Measurements from ENCODE around the gene INPP5J. TPM values are rescaled to one million over a fixed set of nuclear protein-coding genes. Genes with fewer than 3 reads are reported as not detected.

INPP5J gene
- total RNA-seq, 2 experiments from 2014 or later = 0.59 to 0.69 TPM

GRCh38 chr22:31160328-31160978 lies 37.7 kb downstream of the INPP5J start:
- intact Hi-C loops (cut with DNase I, micrococcal nuclease) = loop anchor here in 1 of 2 experiments (2.0 to 5.0 kb wide), 4 partner anchors 52 to 592 kb away; partner anchors contain the start of genes DEPDC5, LIMK2, MORC2 and PATZ1
- POLR2A ChIA-PET = interaction anchor here (0.6 to 2.3 kb wide), 10 partner anchors 10 to 736 kb away, joined by 3 to 19 read pairs (median 4); partner anchors contain the start of genes LIMK2, MORC2, SELENOM and SLC35E4
- peak overlapping the region; percentile 69 to 94 for H3K27ac ChIP-seq (ENCODE audit: low read depth in 1 of 2, low read length in 2 of 2)
- Mint-ChIP-seq H3K27me3 (no peaks in the 10 kb centered on the region), H3K36me3 (ENCODE audit: low read depth) (peaks cover 34% of the 10 kb centered on the region), H3K4me3 (peak overlapping the region; percentile 100), H3K4me1 (ENCODE audit: low read depth) (peaks cover 48% of the 10 kb centered on the region), H3K27ac (peak overlapping the region; percentile 89), H3K9me3 (no peaks in the 10 kb centered on the region)
- TF ChIP-seq, protein P1, sequence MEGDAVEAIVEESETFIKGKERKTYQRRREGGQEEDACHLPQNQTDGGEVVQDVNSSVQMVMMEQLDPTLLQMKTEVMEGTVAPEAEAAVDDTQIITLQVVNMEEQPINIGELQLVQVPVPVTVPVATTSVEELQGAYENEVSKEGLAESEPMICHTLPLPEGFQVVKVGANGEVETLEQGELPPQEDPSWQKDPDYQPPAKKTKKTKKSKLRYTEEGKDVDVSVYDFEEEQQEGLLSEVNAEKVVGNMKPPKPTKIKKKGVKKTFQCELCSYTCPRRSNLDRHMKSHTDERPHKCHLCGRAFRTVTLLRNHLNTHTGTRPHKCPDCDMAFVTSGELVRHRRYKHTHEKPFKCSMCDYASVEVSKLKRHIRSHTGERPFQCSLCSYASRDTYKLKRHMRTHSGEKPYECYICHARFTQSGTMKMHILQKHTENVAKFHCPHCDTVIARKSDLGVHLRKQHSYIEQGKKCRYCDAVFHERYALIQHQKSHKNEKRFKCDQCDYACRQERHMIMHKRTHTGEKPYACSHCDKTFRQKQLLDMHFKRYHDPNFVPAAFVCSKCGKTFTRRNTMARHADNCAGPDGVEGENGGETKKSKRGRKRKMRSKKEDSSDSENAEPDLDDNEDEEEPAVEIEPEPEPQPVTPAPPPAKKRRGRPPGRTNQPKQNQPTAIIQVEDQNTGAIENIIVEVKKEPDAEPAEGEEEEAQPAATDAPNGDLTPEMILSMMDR (IDR thresholded peaks at IDR 0.05) = no peak
- peaks cover 23% of the 10 kb centered on the region for H3K4me1 ChIP-seq (ENCODE audit: insufficient read depth, low read length)
- H3K27me3 ChIP-seq (ENCODE audit: control insufficient read depth in 1 of 2, insufficient read depth in 2 of 2, low read length in 2 of 2) = no peaks in the 10 kb centered on the region
- H3K9me3 ChIP-seq (ENCODE audit: control insufficient read depth in 1 of 2, insufficient read depth in 1 of 2, low read length in 2 of 2) = no peaks in the 10 kb centered on the region
- peak overlapping the region; percentile 96 for H3K4me3 ChIP-seq (ENCODE audit: low read length)
- ATAC-seq (ENCODE audit: poor library complexity) = peak; percentile 46
- CTCF ChIA-PET = interaction anchor here (1.1 to 2.4 kb wide), 4 partner anchors 51 to 112 kb away, joined by 4 to 8 read pairs (median 5); partner anchors contain the start of genes LIMK2 and SELENOM
- peaks cover 3% of the 10 kb centered on the region for H3K36me3 ChIP-seq (ENCODE audit: insufficient read depth, low read length)
- DNase-seq = peak in 8 of 14 experiments; percentile 0 to 45 (median 7)

- Histone ChIP-seq H3K36me3 (ENCODE audit: insufficient read depth, low read length) (peaks cover 10% of the 10 kb centered on the region), H3K9me3 (ENCODE audit: control insufficient read depth in 1 of 2, insufficient read depth in 1 of 2, low read length in 2 of 2) (no peaks in the 10 kb centered on the region), H3K4me3 (ENCODE audit: low read length) (no peak overlapping the region), H3K27ac (ENCODE audit: low read depth in 1 of 2, low read length in 2 of 2) (no peak overlapping the region), H3K27me3 (ENCODE audit: control insufficient read depth in 1 of 2, insufficient read depth in 2 of 2, low read length in 2 of 2) (no peaks in the 10 kb centered on the region), H3K4me1 (ENCODE audit: insufficient read depth, low read length) (peaks cover 23% of the 10 kb centered on the region)
- intact Hi-C loops (cut with DNase I, micrococcal nuclease) = loop anchor here in 1 of 2 experiments (2.0 to 5.0 kb wide), 4 partner anchors 51 to 591 kb away; partner anchors contain the start of genes DEPDC5, LIMK2, MORC2 and PATZ1
- TF ChIP-seq, protein P1 (IDR thresholded peaks at IDR 0.05) = no peak
- CTCF ChIA-PET = interaction anchor here (1.4 to 1.5 kb wide), 2 partner anchors 54 to 76 kb away, joined by 6 to 7 read pairs; partner anchors contain the start of gene SELENOM
- DNase-seq = no peak
- Mint-ChIP-seq H3K27me3 (no peaks in the 10 kb centered on the region), H3K36me3 (ENCODE audit: low read depth) (peaks cover 40% of the 10 kb centered on the region), H3K4me1 (ENCODE audit: low read depth) (peaks cover 55% of the 10 kb centered on the region), H3K27ac (peak overlapping the region; percentile 89), H3K9me3 (no peaks in the 10 kb centered on the region), H3K4me3 (peak overlapping the region; percentile 100)
- no peak for ATAC-seq (ENCODE audit: poor library complexity)
- POLR2A ChIA-PET = interaction anchor here (2.3 kb wide), 1 partner anchor 54 kb away, joined by 19 read pairs; the partner anchor contains the start of gene SELENOM
Measured at GRCh38 chr22:31161386-31161785, 38.6 kb downstream of the INPP5J start.

DNA sequence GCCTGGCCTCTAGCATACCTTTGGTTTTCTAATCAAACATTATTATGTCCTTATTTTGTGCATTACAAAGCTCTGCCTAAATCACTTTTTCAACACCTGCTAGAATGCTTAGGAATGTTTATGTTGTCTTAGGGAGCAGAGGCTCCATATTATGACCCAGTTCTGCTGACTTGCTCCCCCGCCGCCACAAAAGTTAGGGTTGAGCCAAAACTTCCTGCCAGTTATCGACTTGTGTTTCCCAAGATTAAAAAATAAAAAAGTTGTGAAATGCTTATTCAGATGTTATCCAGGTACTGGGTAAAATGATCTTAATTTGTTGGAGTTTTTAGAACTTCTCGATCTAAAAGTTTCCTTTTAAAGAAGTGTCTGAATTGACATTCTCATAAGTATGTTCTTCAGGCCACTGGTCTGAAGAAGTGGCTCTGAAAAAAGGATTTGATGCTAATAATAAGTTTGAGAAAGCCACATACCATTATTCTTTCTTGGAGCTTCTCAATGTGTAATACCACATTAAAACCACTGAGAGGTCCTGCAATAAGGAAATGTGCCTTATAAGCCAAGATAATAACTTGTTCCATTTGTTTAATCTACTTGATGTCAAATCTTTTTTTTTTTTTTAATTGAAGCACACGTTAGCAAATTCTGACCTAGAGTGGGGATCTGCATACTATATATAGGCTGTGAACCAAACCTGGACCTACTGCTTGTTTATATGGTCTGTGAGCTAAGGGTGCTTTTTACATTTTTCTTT lies 39.4 kb downstream of the INPP5J start:
- Mint-ChIP-seq H3K9me3 (no peaks in the 10 kb centered on the region), H3K4me1 (ENCODE audit: low read depth) (peaks cover 63% of the 10 kb centered on the region), H3K4me3 (peak overlapping the region; percentile 100), H3K36me3 (ENCODE audit: low read depth) (peaks cover 48% of the 10 kb centered on the region), H3K27me3 (no peaks in the 10 kb centered on the region), H3K27ac (peak overlapping the region; percentile 89)
- ChIA-PET CTCF (interaction anchor here (0.5 to 1.5 kb wide), 7 partner anchors 9 to 439 kb away, joined by 3 to 7 read pairs (median 3); partner anchors contain the start of gene SELENOM), POLR2A (no interaction called here)
- H3K27ac ChIP-seq (ENCODE audit: low read depth in 1 of 2, low read length in 2 of 2) = no peak overlapping the region
- no peaks in the 10 kb centered on the region for H3K27me3 ChIP-seq (ENCODE audit: control insufficient read depth in 1 of 2, insufficient read depth in 2 of 2, low read length in 2 of 2)
- TF ChIP-seq, protein P1 (IDR thresholded peaks at IDR 0.05) = no peak
- intact Hi-C loops (cut with DNase I, micrococcal nuclease) = loop anchor here in 1 of 2 experiments (5.0 kb wide), 3 partner anchors 185 to 590 kb away; partner anchors contain the start of genes DEPDC5, MORC2, PATZ1 and PRR14L
- ATAC-seq (ENCODE audit: poor library complexity) (no peak), DNase-seq (no peak)
- no peak overlapping the region for H3K4me3 ChIP-seq (ENCODE audit: low read length)
- H3K4me1 ChIP-seq (ENCODE audit: insufficient read depth, low read length) = peaks cover 23% of the 10 kb centered on the region
- no peaks in the 10 kb centered on the region for H3K9me3 ChIP-seq (ENCODE audit: control insufficient read depth in 1 of 2, insufficient read depth in 1 of 2, low read length in 2 of 2)
- H3K36me3 ChIP-seq (ENCODE audit: insufficient read depth, low read length) = peaks cover 13% of the 10 kb centered on the region

Data from CD4-positive, alpha-beta T cell (primary cell).